VCaP (cell line): ENCODE results near the gene ANKRD60.
A peak's percentile ranks its signal among the peaks of the same experiment; 100 is the strongest.

Experiments
- H3K27ac ChIP-seq: fragments of 450-650 bp; 2 replicates; pipeline ENCODE4 v1.5.1; 2017
- CTCF ChIP-seq: fragments of 450-650 bp; conservative IDR thresholded peaks from 2 replicates; pipeline ENCODE4 v1.5.1; 2017; ENCODE audit warnings: mild to moderate bottlenecking, moderate library complexity

ANKRD60 gene

GRCh38 chr20:58198901-58199355 is 29.5 kb downstream of the ANKRD60 start:
- no peak for TF ChIP-seq CTCF
- no peak overlapping the region for H3K27ac ChIP-seq

- no peak for TF ChIP-seq CTCF
- no peak overlapping the region for H3K27ac ChIP-seq
Observed at GRCh38 chr20:58198384-58198783, 30.1 kb downstream of the ANKRD60 start.

GRCh38 chr20:58197185-58197469 is 31.3 kb downstream of the ANKRD60 start:
- H3K27ac ChIP-seq: no peak overlapping the region

GRCh38 chr20:58196402-58197184 is 31.9 kb downstream of the ANKRD60 start:
- H3K27ac ChIP-seq: no peak overlapping the region
- no peak for TF ChIP-seq CTCF

More at GRCh38 chr20:58197185-58197469, 31.3 kb downstream of the ANKRD60 start:
- no peak for TF ChIP-seq CTCF

- no peak overlapping the region for H3K27ac ChIP-seq
- TF ChIP-seq CTCF: no peak
Observed at GRCh38 chr20:58195047-58195446, 33.4 kb downstream of the ANKRD60 start.

- no peak overlapping the region for H3K27ac ChIP-seq
- TF ChIP-seq CTCF: no peak
Observed at GRCh38 chr20:58194175-58194791, 34.2 kb downstream of the ANKRD60 start.

GRCh38 chr20:58192567-58192966 is 35.9 kb downstream of the ANKRD60 start:
- peak; percentile 49 for TF ChIP-seq CTCF
- no peak overlapping the region for H3K27ac ChIP-seq
